ENCODE measurements around the gene CD40.

Gene CD40

DNA sequence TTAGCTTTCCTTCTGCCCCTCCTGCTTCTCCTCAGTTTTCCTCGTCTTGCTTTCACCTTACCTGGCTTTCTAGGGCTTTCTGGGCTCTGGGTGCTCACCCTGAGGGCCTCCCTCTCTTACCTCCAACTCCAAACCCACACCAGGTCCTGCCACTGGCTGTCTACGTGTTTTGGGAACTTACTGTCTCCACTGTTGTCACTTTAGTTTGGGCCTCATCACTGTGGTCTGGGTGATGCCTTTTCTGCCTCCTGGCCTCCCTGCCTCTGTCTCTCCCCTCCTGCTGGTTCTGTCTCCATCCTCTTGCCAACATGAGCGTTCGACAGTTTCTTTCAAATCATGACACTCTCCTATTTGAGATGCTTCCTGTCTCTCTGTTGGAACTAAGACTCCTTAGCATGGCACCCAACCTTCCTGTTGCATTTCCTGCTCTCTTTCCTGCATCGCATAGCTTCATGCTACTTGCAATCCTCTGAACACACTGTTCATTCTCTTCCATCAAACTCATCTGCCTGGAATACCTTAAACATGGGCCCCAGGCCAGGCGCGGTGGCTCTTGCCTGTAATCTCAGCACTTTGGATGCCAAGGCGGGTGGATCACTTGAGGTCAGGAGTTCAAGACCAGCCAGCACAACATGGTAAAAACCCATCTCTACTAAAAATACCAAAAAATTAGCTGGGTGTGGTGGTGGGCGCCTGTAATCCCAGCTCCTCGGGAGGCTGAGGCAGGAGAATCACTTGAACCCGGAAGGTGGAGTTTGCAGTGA is 5.5 kb downstream of the CD40 start:
- no peak for DNase-seq

DNA sequence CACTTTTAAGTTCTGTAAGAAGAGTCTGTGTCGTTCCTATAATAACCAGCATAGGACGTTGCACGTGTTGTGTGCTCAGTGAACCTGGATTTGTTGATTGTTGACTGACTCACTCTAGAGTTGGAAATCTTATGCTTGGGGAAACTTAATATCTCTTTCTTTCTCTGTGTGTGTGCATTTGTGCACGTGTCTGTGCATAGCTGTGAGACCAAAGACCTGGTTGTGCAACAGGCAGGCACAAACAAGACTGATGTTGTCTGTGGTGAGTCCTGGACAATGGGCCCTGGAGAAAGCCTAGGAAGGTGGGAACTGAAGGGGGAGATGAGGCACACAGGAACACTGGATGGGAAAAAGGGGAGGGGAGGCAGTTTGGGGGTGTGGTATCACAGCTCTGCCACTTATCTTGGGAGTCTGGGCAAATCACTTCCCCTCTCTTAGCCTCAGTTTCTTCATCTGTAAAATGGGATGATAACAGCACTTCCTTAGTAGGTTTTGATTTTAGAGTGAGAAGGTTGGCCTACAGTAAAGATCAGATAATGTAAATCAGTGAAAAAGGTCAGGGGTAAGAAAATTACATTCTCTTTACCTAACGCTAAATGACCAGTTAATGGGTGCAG is 8.4 kb downstream of the CD40 start:
- no peak for DNase-seq

DNA sequence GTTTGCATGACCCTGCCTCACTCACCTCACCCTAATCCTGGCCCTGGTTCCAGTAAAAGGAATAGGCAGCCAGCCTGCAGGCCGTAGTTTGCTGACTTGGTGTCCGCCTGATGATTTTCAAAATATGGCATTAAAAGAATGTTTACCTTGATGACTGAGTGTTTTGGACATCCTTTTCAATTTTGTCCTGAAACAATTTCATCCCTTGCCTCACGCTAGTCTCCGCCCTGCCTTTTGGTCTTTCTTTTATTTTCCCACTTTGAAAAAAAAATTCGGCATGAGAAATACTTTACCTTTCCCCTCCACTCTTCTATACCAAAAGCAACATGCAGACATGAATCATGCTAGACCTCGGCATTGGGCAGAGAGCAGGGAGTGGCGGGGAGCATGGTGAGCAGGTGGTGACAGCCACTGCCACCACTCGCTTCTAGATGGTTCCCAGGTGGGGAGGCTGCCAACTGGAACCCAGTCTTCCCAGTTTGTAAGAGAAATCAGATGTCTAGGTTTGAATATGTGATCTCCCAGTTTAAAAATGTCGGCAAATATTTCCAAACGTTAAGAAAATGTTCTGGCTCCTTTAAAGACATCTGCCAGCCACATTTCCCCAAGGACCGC is 9.4 kb downstream of the CD40 start:
- no peak for DNase-seq

DNA sequence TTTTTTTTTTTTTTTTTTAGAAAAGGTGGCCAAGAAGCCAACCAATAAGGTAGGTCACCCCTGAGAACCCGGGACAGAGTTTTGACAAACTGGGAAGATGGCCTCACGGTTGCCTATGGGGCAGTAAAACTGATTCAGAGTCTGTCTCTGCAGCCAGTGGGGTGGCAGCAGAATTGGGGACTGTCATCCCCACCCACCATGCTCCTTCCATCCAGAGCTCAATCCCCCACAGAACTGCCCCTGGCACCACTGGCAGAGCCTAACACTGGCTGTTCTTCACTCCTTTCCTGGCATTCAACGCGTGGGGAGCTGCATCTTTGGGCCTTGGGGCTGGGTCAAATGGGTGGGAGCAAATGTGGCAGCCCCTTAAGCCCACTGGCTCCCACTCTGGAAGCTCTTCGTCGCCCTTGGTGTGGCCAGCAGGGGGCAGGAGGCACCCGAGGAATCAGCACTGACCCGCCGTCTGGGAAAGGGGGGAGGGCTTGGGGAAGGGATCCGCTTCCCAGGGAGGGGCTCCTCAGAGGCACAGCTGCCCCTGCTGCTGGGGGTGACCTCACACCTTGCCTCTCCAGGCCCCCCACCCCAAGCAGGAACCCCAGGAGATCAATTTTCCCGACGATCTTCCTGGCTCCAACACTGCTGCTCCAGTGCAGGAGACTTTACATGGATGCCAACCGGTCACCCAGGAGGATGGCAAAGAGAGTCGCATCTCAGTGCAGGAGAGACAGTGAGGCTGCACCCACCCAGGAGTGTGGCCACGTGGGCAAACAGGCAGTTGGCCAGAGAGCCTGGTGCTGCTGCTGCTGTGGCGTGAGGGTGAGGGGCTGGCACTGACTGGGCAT is 10.4 kb downstream of the CD40 start:
- DNase-seq = peak; percentile 11

DNA sequence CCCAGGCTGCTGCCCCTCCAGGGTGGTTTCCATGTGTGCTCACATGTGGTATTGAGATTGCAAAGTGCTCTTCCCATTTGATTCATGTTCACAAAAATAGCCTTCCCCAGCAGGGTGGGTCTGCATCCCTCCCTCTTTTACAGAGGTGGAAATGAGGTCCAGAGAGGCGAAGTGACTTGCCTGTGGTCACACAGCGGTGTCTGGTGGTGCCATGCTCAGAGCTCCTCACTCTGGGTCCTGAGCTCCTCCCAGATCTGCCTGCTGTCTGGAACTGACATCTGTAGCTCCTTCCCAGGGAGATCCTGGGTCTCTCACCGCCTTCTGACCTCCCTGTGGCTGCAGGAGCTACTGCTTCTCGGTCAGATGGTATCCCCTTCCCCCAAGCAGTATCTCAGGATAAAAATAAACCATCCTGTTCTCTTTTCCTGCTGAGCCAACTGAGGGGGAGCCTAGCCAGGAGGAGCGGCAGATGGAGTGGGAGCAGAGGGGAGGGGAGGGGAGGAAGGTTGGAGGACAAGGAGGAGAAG is 11.9 kb downstream of the CD40 start:
- no peak for DNase-seq

DNA sequence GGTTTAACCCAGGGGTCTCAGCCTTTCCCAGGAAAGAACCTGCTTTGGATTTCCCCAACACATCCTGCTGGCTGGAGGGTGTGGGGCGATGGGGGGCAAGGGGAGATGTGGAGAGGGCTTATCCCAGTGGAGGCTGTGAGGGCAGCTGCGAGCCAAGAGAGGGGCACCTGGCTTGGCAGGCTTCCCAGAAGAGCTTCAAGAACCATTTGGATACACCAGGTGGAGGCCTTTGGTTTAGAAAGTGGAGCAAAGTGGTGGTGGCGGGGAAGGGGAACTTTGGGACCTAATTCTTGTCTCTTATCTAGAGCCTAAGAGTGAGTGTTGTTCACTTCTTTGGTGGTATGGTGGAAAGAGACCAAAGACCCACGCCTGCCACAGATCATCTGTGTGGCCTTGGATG is 12.4 kb downstream of the CD40 start:
- DNase-seq = no peak

DNA sequence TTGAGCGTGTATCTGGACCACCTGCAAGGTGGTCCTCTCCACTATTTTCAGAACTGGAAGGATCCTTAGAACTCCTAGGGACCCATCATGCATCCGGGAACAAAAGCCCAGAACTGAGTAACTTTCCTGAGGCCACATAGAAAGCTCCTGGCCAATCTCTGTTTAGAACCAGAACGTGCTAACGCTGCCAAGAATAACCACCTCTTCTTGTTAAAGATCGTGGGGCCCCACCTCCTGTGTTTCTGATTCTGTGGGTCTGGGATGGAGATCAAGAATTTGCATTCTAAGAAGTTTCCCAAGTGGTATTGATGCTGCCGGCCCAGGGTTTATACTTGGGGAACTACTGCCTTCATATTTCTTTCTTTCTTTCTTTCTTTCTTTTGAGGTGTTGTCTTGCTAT is 13.3 kb downstream of the CD40 start:
- no peak for DNase-seq

DNA sequence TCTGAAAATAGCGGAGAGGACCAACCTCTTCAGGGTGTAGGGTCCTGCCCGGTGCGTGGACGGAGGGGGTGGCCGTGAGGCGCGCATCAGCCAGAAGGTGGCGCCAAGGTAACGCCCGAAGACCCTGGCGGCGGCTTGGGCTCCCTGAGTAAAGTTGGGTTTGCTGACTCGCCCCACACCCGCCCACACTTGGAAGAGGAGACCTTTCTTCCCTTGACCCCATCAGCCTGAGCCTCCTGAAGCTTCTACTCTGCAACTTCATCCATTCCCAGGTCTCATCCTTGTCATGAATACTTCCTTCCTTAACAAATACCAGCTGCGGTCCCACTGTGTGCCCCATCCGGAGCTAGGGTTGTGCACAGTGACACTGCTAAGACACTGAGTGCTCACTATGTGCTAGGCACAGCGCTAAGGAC is 14.6 kb downstream of the CD40 start:
- DNase-seq = peak; percentile 66

DNA sequence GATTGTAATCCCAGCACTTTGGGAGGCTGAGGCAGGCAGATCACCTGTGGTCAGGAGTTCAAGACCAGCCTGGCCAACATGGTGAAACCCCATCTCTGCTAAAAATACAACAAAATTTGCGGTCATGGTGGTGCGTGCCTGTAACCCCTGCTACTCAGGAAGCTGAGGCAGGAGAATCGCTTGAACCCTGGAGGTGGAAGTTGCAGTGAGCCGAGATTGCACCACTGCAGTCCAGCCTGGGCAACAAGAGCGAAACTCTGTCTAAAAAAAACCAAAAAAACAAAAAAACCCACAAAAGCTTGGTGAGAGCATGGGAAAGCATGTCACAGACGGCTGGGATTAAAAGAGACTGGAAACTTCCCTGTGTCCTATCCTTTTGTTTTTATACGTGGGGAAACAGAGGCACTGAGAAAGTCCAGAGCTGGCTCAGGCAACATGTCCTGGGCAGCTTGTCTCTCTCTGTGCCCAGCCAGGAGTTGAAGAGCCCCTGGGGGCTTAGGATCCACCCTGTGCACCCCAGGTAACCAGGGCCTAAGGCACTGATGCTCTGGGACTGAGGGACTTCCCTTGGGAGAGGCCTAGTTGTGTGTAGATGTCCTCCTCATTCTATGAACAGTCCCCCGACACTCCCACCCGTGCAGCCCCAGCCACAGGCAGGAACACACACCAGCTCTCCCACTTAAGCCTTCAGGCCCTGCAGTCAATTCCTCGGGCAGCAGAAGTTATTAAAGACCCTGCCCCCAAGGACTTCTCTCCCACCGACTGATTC is 16.0 kb downstream of the CD40 start:
- no peak for DNase-seq

DNA sequence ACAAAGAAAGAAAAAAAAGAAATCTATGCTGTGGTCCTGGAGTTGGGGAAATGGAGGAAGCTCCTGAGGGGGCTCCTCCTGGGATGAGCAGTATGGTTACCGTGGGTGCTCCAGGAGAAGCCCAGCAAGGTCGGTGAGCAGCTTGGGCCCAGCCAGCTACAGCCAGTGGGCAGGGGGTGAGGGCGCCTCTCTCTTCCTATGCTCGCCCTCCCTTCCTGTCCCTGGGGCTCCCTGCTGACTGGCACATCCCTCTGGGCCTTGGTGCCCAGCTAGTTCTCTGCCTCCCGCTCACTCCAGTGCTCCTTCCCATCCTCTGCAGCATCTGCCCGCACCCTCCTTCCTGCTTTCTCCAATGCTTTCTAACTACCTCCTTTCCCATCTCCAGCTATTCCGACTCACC is 16.6 kb downstream of the CD40 start:
- no peak for DNase-seq

DNA sequence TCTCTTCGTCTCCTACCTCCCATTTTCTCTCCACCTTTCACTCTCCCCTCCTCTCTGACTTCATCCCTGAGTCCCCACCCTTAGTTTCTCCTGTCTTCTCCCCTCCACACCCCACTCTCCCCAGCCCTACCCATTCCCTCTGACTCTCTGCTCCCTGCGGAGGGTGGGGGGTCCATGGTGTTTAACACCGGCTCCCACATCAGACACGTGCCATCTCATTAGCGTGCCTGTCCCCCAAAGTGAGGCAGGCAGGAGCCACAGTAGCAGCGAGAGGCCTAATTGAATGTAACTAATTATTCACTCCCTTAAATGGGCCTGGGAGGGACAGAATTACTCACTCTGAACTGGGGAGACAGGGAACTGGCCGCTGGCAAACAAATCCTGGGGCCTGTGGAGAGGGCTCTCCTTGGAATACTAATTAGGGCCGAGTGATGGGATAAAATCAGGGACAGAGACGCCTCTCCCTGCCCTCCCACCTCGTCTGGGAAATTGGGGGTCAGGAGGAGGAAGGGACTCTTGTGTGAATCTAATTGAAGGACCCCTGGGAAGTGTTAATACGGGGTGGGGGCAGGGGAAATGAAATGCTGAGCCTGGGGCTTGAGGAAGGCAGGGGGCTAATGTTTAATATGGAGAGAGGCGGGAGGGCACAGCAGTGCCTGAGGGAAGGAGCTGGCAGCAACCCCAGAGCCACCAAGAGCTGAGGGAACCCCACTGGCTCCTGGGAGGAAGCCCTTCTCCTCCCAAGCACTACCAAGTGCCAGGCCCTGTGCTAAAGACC is 17.9 kb downstream of the CD40 start:
- no peak for DNase-seq

DNA sequence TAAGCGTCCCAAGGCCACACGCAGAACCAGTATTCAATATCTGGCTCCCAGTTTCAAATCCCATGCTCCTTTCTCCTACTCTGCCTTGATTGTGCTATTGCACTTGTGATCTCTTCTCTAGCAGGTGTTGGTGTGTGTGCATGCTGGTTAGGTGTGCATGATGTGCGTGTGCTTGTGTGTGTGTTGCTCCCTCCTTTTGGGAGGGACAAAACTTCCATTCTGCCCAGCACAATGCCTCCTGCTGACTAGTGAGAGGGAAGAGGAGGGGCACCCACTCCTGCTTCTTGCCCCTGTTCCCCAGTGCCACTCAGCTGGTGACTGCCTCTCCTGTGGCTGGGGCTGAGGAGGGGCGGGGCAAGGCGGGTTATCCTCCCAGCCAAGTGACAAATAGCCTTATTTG is 19.7 kb downstream of the CD40 start:
- no peak for DNase-seq

DNA sequence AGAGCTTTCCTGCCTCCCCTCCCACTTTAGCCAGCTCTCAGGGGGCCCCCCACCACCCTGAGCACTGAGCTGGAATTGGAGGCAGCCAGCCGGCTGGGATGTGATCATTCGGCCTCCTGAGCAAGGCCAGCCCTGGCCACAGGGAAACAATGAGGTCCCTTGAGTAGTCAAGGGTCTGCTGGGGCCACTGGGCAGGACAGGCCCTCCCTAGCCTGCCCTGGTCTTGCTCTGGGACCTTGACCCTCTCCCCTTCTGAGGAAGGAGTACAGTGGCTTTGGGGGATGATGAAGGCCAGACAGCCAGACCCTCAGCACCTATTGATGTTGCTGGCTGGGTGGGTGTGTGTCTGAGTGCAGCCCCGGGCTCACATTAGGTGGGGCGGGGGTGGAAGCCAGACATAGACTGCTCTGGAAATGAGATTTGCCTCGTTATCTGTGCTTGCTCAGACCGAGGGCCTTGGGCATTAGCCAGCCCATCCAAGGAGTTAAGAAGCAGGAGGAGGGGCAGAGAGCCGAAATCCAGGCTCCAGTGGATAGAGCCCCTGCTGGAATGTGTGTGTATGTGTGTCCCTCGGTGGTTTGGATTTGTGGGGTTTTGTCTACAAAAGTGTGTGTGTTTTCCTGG is 21.3 kb downstream of the CD40 start:
- DNase-seq = no peak

DNA sequence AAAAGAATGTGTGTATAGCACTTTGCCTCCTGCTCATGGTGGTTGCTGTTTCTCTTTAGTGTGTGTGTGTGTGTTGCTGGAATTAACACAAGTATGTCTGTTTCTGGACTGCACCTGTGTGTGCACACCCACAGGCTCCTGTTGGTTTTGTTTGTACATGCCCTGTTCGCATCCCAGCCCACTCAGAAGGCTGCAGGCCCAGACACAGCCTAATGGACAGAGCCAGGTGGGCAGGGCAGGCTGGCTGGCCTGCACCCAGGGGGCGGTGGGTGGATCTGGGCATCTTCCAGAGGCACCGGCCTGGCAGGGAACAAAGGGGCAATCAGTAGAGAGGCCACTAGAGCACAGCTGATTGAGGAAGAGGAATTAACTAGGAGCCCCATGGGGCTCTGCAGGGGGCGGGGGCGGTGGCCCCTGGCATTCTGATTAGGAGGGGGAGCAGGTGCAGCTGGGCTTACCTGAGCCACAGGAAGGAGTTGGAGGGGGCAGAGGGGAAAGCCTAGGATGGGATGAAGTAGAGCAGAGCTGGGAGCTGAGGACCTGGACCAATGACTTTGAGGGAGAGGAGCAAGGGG is 21.9 kb downstream of the CD40 start:
- no peak for DNase-seq

DNA sequence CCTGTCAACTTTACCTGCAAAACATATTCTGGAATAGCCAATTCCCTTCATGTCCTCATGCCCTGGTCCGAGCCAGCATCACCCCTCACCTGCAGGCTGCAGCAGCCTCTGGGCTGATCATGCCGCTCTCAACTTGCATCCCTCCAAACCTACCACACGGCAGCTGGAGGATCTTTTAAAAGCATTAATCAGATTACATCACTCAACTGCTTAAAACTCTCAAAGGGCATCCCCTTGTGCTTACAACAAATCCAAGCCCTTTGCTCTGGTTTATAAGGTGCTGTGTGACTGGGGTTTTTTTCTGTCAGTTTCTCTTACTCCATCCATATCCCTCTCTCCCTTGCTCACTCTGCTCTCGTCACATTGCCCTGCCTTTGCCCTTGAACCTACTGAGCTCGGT is 24.0 kb downstream of the CD40 start:
- no peak for DNase-seq

DNA sequence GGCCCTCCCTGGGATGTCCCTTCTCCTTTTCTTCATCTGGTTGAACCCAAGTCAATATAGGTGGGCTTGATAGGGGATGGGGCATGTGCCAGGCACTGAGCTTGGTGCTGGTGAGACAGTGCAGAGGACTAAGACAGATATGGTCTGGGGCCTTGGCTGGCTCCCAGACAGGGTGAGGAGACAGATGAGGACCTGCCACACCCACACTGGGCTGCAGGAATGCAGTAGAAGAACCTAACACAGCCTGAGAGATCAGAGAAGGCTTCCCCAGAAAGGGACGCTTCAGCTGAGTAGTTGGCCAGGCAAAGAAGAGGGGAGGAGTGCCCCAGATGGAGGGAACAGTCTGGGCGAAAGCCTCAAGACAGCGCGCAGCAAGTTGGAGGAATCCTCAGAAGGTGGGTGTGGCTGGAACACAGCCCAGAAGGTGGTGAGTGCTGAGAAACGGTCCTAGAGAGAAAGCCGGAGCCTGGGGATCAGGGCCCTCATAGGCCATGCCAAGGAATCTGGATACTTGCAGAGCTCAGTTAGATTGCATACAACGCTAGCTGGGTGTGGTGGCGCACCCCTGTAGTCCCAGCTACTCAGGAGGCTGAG is 26.4 kb downstream of the CD40 start:
- DNase-seq = no peak

DNA sequence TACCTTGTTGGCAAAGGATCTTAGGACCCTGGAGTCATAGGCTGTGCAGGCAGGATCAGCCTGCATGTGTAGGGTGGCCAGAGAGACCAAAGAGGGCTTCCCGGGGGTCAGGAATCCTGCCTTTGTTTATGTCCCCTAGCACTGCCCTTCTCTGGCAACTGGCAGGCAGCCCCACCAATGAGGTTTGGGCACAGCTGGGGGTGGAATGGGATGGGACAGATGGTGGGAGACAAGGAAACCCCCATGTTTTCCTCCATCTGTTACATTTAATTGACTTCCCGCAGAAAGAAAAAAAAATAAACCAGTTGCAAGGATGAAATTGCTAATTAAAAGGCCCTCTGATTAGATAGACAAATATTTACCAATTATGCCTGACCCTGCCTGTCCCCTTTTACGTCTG is 27.6 kb downstream of the CD40 start:
- no peak for DNase-seq

DNA sequence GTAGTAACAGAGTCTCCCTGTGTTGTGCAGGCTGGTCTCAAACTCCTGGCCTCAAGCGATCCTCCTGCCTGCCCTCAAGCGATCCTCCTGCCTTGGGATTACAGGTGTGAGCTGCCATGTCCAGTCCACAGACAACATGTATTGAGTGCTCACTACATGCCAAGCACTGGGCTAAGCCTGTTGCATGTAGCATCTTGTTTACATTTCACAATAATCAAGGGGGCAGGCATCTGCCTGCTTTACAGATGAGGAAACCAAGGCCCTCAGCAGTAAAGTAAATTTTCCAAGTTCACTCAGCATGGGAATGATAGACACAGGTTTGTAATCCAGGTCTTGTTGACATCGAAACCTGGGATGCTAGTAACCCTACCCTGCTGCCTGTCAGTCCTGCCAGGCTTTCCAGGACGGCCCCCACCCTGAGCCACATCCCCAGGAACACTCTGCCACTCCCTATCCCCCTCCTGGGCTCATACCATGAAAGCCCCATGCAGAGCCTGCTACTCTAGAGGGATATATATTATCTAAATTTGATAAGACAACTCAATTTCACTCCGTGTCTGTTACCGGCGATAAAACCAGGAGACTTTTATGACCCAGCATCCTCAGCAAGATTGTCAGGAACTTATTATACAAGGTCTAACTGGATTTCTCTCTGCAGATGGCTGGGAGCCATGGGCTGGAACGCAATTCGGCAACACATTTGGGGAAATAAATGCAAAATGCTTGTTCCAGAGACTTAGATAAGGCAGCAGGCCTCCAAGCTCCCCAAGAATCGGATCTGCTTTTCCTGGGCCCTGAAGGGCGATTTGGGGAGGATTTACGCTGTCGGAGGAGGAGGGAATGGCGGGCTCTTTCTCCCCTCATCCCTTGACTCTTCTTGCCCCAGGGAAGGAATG is 30.4 kb downstream of the CD40 start:
- no peak for DNase-seq

DNA sequence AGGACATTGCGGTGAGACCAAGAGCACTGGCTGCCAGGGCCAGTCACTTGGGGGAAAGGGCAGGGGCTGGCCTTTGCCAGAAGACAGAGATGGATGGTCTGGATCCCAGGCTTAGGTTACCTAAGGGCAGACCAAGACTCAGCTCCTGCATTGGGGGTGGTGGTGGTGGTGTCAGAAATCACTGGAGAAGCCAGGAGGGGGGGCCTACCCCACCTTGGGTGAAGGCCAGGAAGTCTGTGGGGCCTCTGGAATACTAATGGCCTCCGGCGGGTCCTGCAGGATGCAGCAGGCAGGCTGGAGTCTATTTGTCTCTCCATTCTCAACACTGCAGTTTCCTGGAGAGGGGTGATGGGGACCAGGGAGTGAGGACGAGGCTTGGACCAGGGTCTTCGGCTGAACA is 32.8 kb downstream of the CD40 start:
- DNase-seq = no peak

Data from NCI-H2227 treated with DMSO at 0.1 percent for 48 hours (cell line).